A673 (cell line): Measurements from ENCODE around the gene SH3RF3.

Experiments used
- CTCF ChIP-seq: fragments of 300-800, 200-600 bp; sonication (generic); conservative IDR thresholded peaks from 2 replicates; pipeline ENCODE4 v1.5.1; 2017; ENCODE audit warnings: low read depth, mild to moderate bottlenecking, antibody characterized with exemption, low read length, moderate library complexity, mixed read lengths
- EZH2 ChIP-seq: fragments of 200-600 bp; sonication (generic); IDR thresholded peaks from 2 replicates; pipeline ENCODE4 v1.6.1; 2017; ENCODE audit warnings: borderline replicate concordance, low read depth, mild to moderate bottlenecking, mixed read lengths, antibody characterized with exemption, low read length; ENCODE audit not compliant: poor library complexity, severe bottlenecking

DNA sequence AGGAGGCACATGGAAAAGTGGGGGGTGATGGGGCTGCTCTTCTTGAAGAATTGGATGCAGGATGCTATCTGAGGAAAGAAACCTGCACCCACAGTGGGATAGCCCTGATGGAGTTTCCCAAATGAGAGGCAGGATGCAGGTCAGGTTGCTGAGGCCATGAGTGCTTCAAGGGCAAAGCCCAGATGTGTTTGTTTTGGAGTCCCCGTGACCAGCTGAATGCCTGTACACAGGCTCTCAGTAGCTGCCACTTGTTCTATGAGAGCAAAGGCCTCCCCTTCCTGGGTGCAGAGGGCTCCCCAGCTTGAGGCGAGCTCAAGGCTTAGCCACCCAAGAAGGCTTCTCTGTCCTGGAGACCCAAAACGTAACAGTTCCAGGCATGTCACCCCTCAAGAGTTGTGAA, 292.1 kb downstream of the SH3RF3 start:
- TF ChIP-seq CTCF (no peak), EZH2 (no peak)
